Activated CD4-positive, alpha-beta T cell treated with anti-CD3 and anti-CD28 coated beads for 48 hours (primary cell): ENCODE results near the gene ISG15.
"Not testable (repeated sequence)": the region's sequence is repeated elsewhere in the genome, so short reads cannot be mapped to it uniquely, and the experiment has no call there.

ENCODE experiments used
- DNase-seq: peaks from one replicate; pipeline ENCODE4 v3.0.0-alpha.2; 2020

ISG15 gene

GRCh38 chr1:1013922-1014648 is 788 bp downstream of the ISG15 start:
- DNase-seq: peak; percentile 47

GRCh38 chr1:1014799-1015681 is 1.7 kb downstream of the ISG15 start:
- DNase-seq: no peak

GRCh38 chr1:1017397-1018320 is 4.4 kb downstream of the ISG15 start:
- DNase-seq: not testable (repeated sequence)

- not testable (repeated sequence) for DNase-seq
Measured at GRCh38 chr1:1018321-1018685, 5.0 kb downstream of the ISG15 start.

GRCh38 chr1:1019122-1019999 is 6.1 kb downstream of the ISG15 start:
- DNase-seq: peak; percentile 85

GRCh38 chr1:1020000-1020404 is 6.7 kb downstream of the ISG15 start, which contains the start of gene AGRN:
AGRN (plus strand) TSS chr1:1020120; CDS start chr1:1020173, 53 bp downstream.
- DNase-seq: no peak

- DNase-seq: no peak
Measured at GRCh38 chr1:1020415-1021009, 7.2 kb downstream of the ISG15 start.

GRCh38 chr1:1021010-1021919 is 8.0 kb downstream of the ISG15 start:
- DNase-seq: no peak

GRCh38 chr1:1021920-1022259 is 8.6 kb downstream of the ISG15 start:
- no peak for DNase-seq

GRCh38 chr1:1022302-1023009 is 9.2 kb downstream of the ISG15 start:
- DNase-seq: no peak

GRCh38 chr1:1023700-1024099 is 10.4 kb downstream of the ISG15 start:
- DNase-seq: no peak

- DNase-seq: no peak
Measured at GRCh38 chr1:1024149-1024770, 11.0 kb downstream of the ISG15 start.

GRCh38 chr1:1024771-1025699 is 11.7 kb downstream of the ISG15 start:
- DNase-seq: no peak

GRCh38 chr1:1025730-1026129 is 12.4 kb downstream of the ISG15 start:
- DNase-seq: no peak

GRCh38 chr1:1026599-1027413 is 13.5 kb downstream of the ISG15 start:
- DNase-seq: no peak

GRCh38 chr1:1027791-1028190 is 14.5 kb downstream of the ISG15 start:
- no peak for DNase-seq
